Loucy (cell line): ENCODE data around the gene HOXD13.

Experiments used
- H2AFZ ChIP-seq: fragments of 200-600 bp; sonication (generic); 2 replicates; pipeline ENCODE4 v1.6.0; 2016; ENCODE audit warnings: antibody characterized with exemption, mild to moderate bottlenecking, low read length, moderate library complexity
- H3F3A ChIP-seq: fragments of 200-600 bp; 2 replicates; pipeline ENCODE4 v1.6.0; 2016; ENCODE audit warnings: antibody characterized with exemption, low read depth, mild to moderate bottlenecking
- H3K27me3 ChIP-seq: fragments of 200-600 bp; sonication (generic); 2 replicates; pipeline ENCODE4 v1.6.1; 2014; ENCODE audit warnings: low read length, mild to moderate bottlenecking; ENCODE audit not compliant: insufficient read depth, poor library complexity, severe bottlenecking
- H3K36me3 ChIP-seq: fragments of 200-600 bp; sonication (generic); 2 replicates; pipeline ENCODE4 v1.6.1; 2016; ENCODE audit warnings: low read length; ENCODE audit not compliant: insufficient read depth
- H3K4me1 ChIP-seq: fragments of 200-600 bp; sonication (generic); 2 replicates; pipeline ENCODE4 v1.5.1; 2014; ENCODE audit warnings: low read length, mild to moderate bottlenecking; ENCODE audit not compliant: insufficient read depth, poor library complexity, severe bottlenecking
- H3K4me2 ChIP-seq: fragments of 200-600 bp; sonication (generic); 2 replicates; pipeline ENCODE4 v1.6.0; 2014; ENCODE audit warnings: antibody characterized with exemption, low read length, low read depth, mild to moderate bottlenecking; ENCODE audit not compliant: poor library complexity, severe bottlenecking
- H3K4me3 ChIP-seq: fragments of 200-600 bp; sonication (generic); 2 replicates; pipeline ENCODE4 v1.5.1; 2014; ENCODE audit warnings: low read length, mild to moderate bottlenecking, mixed read lengths; ENCODE audit not compliant: poor library complexity, severe bottlenecking
- H3K79me2 ChIP-seq: fragments of 200-600 bp; sonication (generic); 2 replicates; pipeline ENCODE4 v1.6.1; 2014; ENCODE audit warnings: low read length; ENCODE audit not compliant: insufficient read depth
- H3K9ac ChIP-seq: fragments of 200-600 bp; sonication (generic); 2 replicates; pipeline ENCODE4 v1.6.0; 2014; ENCODE audit warnings: mild to moderate bottlenecking, low read depth, low read length, moderate library complexity; ENCODE audit not compliant: poor library complexity, severe bottlenecking
- H3K9me2 ChIP-seq: fragments of 200-600 bp; sonication (generic); replicated peaks from 2 replicates; pipeline ENCODE4 v1.6.1; 2016; ENCODE audit warnings: low read depth, low read length, mixed read lengths
- H3K9me3 ChIP-seq: fragments of 200-600 bp; sonication (generic); 2 replicates; pipeline ENCODE4 v1.6.1; 2014; ENCODE audit warnings: mild to moderate bottlenecking, antibody characterized with exemption, low read length, low read depth; ENCODE audit not compliant: insufficient read depth
- H4K20me1 ChIP-seq: fragments of 200-600 bp; sonication (generic); 2 replicates; pipeline ENCODE4 v1.6.0; 2014; ENCODE audit warnings: antibody characterized with exemption, low read length, mild to moderate bottlenecking; ENCODE audit not compliant: insufficient read depth, poor library complexity, severe bottlenecking
- EZH2phosphoT487 ChIP-seq: fragments of 200-600 bp; IDR thresholded peaks from 2 replicates; pipeline ENCODE4 v1.6.1; 2018; ENCODE audit warnings: antibody characterized with exemption, mild to moderate bottlenecking, moderate library complexity, borderline replicate concordance
- TF ChIP-seq, protein P1 (sequence below): fragments of 200-600 bp; sonication (generic); conservative IDR thresholded peaks from 2 replicates; pipeline ENCODE4 v1.5.1; 2014; ENCODE audit warnings: mild to moderate bottlenecking, antibody characterized with exemption, low read length

HOXD13 gene

GRCh38 chr2:176071330-176072291 lies 20.9 kb upstream of the HOXD13 start:
- Histone ChIP-seq H4K20me1 (no peaks in the 10 kb centered on the region), H3K4me1 (no peaks in the 10 kb centered on the region), H2AFZ (no peak overlapping the region), H3K4me2 (no peak overlapping the region), H3K79me2 (no peaks in the 10 kb centered on the region), H3K9me2 (no peaks in the 10 kb centered on the region), H3K4me3 (no peak overlapping the region), H3K9ac (no peak overlapping the region), H3K36me3 (no peaks in the 10 kb centered on the region), H3F3A (no peaks in the 10 kb centered on the region), H3K9me3 (no peaks in the 10 kb centered on the region), H3K27me3 (no peaks in the 10 kb centered on the region)
- TF ChIP-seq, protein P1, sequence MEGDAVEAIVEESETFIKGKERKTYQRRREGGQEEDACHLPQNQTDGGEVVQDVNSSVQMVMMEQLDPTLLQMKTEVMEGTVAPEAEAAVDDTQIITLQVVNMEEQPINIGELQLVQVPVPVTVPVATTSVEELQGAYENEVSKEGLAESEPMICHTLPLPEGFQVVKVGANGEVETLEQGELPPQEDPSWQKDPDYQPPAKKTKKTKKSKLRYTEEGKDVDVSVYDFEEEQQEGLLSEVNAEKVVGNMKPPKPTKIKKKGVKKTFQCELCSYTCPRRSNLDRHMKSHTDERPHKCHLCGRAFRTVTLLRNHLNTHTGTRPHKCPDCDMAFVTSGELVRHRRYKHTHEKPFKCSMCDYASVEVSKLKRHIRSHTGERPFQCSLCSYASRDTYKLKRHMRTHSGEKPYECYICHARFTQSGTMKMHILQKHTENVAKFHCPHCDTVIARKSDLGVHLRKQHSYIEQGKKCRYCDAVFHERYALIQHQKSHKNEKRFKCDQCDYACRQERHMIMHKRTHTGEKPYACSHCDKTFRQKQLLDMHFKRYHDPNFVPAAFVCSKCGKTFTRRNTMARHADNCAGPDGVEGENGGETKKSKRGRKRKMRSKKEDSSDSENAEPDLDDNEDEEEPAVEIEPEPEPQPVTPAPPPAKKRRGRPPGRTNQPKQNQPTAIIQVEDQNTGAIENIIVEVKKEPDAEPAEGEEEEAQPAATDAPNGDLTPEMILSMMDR: no peak
- no peak for TF ChIP-seq EZH2phosphoT487

GRCh38 chr2:176072292-176072669 lies 20.2 kb upstream of the HOXD13 start:
- Histone ChIP-seq H3K27me3 (no peaks in the 10 kb centered on the region), H3F3A (no peaks in the 10 kb centered on the region), H3K9ac (no peak overlapping the region), H4K20me1 (no peaks in the 10 kb centered on the region), H3K9me2 (no peaks in the 10 kb centered on the region), H3K4me2 (no peak overlapping the region), H2AFZ (no peak overlapping the region), H3K4me3 (no peak overlapping the region), H3K79me2 (no peaks in the 10 kb centered on the region), H3K4me1 (no peaks in the 10 kb centered on the region), H3K36me3 (no peaks in the 10 kb centered on the region), H3K9me3 (no peaks in the 10 kb centered on the region)
- TF ChIP-seq, protein P1: no peak
- no peak for TF ChIP-seq EZH2phosphoT487

DNA sequence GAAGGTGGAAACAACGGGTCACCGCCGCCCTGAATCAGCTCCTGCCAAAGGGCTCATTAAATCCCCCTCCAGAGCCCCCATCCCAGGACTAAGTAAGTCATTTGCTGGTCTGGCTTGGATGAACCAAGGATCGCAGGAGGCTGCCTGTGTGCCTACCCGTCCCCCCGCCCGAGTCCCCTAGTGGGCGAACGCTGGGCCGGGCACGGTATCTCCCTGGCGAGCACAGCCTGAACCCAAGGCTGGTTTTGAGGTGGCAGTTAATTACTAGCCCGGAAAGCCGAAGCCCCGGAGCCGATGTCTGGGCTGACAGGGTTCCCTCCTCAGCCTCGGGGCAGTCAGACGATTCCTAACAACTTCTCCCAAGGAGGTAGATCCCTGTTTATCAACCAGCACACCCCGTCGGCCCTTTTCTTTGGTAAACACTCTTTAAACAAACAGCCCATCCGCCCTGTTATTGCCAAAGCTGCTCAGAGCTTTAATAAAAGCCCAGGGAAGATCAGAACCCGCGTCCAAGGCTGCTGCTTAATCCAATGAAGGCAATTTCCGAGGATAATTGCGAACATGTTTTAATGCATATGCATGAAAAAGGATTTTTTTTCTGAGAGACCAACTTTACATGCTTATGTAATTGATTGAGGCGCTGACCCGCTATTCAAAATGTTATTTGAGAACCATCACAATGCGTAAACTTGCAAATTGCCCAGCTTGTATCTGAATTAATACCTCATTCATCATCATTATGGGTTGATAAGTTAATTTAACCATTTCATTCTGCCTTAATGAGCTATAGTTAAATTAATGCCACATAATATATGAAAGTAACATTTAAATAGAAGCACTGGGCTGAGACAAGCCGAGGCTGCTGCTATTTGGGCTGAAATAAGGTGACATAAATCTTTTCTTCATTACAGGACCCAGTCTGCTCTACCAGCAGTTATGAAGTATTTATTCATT lies 19.3 kb upstream of the HOXD13 start:
- H3K4me3 ChIP-seq: no peak overlapping the region
- no peaks in the 10 kb centered on the region for H3K36me3 ChIP-seq
- no peak for TF ChIP-seq EZH2phosphoT487
- TF ChIP-seq, protein P1: no peak
- no peaks in the 10 kb centered on the region for H3K27me3 ChIP-seq
- no peaks in the 10 kb centered on the region for H3K79me2 ChIP-seq
- H4K20me1 ChIP-seq: no peaks in the 10 kb centered on the region
- H3F3A ChIP-seq: no peaks in the 10 kb centered on the region
- no peaks in the 10 kb centered on the region for H3K9me2 ChIP-seq
- no peak overlapping the region for H3K4me2 ChIP-seq
- no peaks in the 10 kb centered on the region for H3K4me1 ChIP-seq
- H2AFZ ChIP-seq: no peak overlapping the region
- no peak overlapping the region for H3K9ac ChIP-seq
- no peaks in the 10 kb centered on the region for H3K9me3 ChIP-seq
